ENCODE results near the gene SLC44A4. TPM values are rescaled to one million over a fixed set of nuclear protein-coding genes. Genes with fewer than 3 reads are reported as not detected.

The SLC44A4 gene
- total and polyA plus RNA-seq, 9 of the 15 experiments (the other 6 are each of a cell fraction or from before 2014, with no cell fraction given): 7.9 to 18.6 (median 11.2) TPM

DNA sequence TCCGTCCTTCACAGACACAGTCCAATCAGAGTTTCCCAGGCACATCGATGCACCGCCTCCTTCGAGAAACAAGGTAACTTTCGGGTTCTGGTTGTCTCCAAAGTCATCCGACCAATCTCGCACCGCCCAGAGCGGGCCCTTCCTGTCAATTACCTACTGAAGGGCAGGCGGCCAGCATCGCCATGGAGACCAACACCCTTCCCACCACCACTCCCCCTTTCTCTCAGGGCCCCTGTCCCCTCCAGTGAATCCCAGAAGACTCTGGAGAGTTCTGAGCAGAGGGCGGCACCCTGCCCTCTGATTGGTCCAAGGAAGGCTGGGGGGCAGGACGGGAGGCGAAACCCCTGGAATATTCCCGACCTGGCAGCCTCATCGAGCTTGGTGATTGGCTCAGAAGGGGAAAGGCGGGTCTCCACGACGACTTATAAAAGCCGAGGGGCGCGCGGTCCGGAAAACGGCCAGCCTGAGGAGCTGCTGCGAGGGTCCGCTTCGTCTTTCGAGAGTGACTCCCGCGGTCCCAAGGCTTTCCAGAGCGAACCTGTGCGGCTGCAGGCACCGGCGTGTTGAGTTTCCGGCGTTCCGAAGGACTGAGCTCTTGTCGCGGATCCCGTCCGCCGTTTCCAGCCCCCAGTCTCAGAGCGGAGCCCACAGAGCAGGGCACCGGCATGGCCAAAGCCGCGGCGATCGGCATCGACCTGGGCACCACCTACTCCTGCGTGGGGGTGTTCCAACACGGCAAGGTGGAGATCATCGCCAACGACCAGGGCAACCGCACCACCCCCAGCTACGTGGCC is 51.3 kb downstream of the SLC44A4 start, which contains the start of gene HSPA1B (continued):
- TF ChIP-seq RAD21 (CRISPR knock-in tag; conservative IDR thresholded peaks at IDR 0.05 in 1 of 2, IDR thresholded peaks at IDR 0.05 in 1 of 2) (peak; percentile 34 to 39; a peak in 2 of 4 replicates), ZNF75A (CRISPR knock-in tag; IDR thresholded peaks at IDR 0.05) (peak; percentile 57; the same call in 1 of the 2 replicates), KHSRP (IDR thresholded peaks at IDR 0.05) (no peak), POLR2AphosphoS2 (IDR thresholded peaks at IDR 0.05; ENCODE audit: low read length) (peak; percentile 99), ZNF347 (CRISPR knock-in tag; IDR thresholded peaks at IDR 0.05; ENCODE audit: low read depth) (peak; percentile 84; the same call in 1 of the 2 replicates), NR3C1 (CRISPR knock-in tag; IDR thresholded peaks at IDR 0.05) (no peak), ZNF217 (CRISPR knock-in tag; IDR thresholded peaks at IDR 0.05) (no peak), ERF (CRISPR knock-in tag; IDR thresholded peaks at IDR 0.05) (peak; percentile 96), ZNF589 (CRISPR knock-in tag; IDR thresholded peaks at IDR 0.05; ENCODE audit: low read depth) (no peak), MTA1 (IDR thresholded peaks at IDR 0.05; ENCODE audit: borderline replicate concordance) (peak; percentile 26; the same call in 1 of the 2 replicates), EHMT2 (IDR thresholded peaks at IDR 0.05) (no peak), ELF1 (tag; IDR thresholded peaks at IDR 0.05) (no peak), NCOR1 (IDR thresholded peaks at IDR 0.05) (no peak), CEBPG (CRISPR knock-in tag; IDR thresholded peaks at IDR 0.05) (no peak), CEBPG (tag; conservative IDR thresholded peaks at IDR 0.05 in 1 of 2, IDR thresholded peaks at IDR 0.05 in 1 of 2) (no peak)
- TF ChIP-seq, protein P1, sequence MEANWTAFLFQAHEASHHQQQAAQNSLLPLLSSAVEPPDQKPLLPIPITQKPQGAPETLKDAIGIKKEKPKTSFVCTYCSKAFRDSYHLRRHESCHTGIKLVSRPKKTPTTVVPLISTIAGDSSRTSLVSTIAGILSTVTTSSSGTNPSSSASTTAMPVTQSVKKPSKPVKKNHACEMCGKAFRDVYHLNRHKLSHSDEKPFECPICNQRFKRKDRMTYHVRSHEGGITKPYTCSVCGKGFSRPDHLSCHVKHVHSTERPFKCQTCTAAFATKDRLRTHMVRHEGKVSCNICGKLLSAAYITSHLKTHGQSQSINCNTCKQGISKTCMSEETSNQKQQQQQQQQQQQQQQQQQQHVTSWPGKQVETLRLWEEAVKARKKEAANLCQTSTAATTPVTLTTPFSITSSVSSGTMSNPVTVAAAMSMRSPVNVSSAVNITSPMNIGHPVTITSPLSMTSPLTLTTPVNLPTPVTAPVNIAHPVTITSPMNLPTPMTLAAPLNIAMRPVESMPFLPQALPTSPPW (CRISPR knock-in tag; IDR thresholded peaks at IDR 0.05): no peak
- TF ChIP-seq, protein P2, sequence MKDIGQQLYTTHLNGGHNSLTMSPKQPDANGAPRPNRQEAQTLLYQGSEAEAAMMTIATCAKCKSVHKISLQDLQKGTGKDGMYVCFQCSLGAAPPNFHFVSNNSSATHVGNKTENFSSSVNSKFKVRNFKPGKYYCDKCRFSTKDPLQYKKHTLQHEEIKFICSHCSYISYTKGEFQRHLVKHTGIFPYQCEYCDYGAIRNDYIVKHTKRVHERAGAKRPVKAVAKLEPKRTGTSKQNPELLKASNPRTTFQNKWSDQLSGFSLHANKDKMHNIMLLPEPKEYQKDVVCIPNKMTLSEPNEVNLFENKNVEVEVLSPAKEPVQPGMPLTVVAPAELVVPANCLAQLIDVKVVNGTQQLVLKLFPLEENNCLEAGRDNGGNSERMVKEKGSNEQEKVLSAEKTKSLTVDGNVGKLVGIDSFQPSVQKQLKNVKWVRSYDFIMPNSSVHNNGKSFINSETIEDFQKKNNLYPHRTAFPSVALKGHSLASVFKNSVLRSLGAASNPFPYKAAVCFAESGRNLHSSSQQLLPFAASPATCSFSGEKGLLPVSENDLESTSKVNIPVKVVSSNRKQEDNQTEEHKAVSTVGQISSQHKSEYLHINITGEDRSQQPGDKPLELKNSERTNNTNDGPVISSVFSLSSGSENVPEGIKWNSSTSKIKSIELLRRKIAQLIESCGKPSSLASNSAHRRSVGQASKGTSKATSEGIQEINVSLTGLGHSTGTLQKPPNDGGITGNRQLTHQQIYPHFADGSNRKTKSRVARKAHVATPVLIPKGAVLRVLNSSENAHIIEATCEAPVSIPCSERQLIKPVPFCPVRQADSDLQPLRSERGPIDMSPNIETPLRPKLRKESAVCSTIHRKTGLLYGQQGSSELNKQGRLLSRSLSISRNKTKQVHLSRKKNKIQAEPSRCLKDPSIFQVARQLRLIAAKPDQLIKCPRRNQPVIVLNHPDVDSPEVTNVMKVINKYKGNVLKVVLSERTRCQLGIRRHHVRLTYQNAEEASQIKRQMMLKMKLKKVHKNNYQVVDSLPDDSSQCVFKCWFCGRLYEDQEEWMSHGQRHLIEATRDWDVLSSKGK (CRISPR knock-in tag; IDR thresholded peaks at IDR 0.05): no peak
- TF ChIP-seq, protein P3, sequence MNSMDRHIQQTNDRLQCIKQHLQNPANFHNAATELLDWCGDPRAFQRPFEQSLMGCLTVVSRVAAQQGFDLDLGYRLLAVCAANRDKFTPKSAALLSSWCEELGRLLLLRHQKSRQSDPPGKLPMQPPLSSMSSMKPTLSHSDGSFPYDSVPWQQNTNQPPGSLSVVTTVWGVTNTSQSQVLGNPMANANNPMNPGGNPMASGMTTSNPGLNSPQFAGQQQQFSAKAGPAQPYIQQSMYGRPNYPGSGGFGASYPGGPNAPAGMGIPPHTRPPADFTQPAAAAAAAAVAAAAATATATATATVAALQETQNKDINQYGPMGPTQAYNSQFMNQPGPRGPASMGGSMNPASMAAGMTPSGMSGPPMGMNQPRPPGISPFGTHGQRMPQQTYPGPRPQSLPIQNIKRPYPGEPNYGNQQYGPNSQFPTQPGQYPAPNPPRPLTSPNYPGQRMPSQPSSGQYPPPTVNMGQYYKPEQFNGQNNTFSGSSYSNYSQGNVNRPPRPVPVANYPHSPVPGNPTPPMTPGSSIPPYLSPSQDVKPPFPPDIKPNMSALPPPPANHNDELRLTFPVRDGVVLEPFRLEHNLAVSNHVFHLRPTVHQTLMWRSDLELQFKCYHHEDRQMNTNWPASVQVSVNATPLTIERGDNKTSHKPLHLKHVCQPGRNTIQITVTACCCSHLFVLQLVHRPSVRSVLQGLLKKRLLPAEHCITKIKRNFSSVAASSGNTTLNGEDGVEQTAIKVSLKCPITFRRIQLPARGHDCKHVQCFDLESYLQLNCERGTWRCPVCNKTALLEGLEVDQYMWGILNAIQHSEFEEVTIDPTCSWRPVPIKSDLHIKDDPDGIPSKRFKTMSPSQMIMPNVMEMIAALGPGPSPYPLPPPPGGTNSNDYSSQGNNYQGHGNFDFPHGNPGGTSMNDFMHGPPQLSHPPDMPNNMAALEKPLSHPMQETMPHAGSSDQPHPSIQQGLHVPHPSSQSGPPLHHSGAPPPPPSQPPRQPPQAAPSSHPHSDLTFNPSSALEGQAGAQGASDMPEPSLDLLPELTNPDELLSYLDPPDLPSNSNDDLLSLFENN (IDR thresholded peaks at IDR 0.05; ENCODE audit: low read depth in 2 of 2, low read length in 2 of 2): peak in 1 of 2 experiments; percentile 95; a peak in 2 of 4 replicates
